Endothelial cell of umbilical vein (primary cell): ENCODE measurements around the gene KIF17.

ENCODE experiments used
- EZH2 ChIP-seq: IDR thresholded peaks from 2 replicates; pipeline ENCODE4 v1.6.1; 2012; ENCODE audit warnings: borderline replicate concordance, low read depth, mild to moderate bottlenecking, moderate library complexity, low read length, inconsistent platforms; ENCODE audit not compliant: severe bottlenecking
- MYC ChIP-seq: IDR thresholded peaks from one replicate; pipeline ENCODE4 v1.6.1; 2011; ENCODE audit warnings: mild to moderate bottlenecking, low read depth, low read length
- POLR2A ChIP-seq: IDR thresholded peaks from 2 replicates; pipeline ENCODE4 v1.6.1; 2012; ENCODE audit warnings: low read depth, mild to moderate bottlenecking, control low read depth, low read length
- POLR2AphosphoS5 ChIP-seq: IDR thresholded peaks from 2 replicates; pipeline ENCODE4 v1.6.1; 2012; ENCODE audit warnings: low read depth, mild to moderate bottlenecking, control low read depth, low read length, moderate library complexity; ENCODE audit not compliant: insufficient read depth
- TF ChIP-seq, protein P1 (sequence below), 2 donors: IDR thresholded peaks; 1 replicate in 1 of 2; 2 replicates in 1 of 2; pipeline ENCODE4 v1.5.1; 2011; ENCODE audit warnings: low read length in 2 of 2, mild to moderate bottlenecking in 2 of 2, moderate library complexity in 2 of 2, control low read depth in 1 of 2, inconsistent platforms in 1 of 2, low read depth in 1 of 2; ENCODE audit not compliant: insufficient read depth in 1 of 2; ENCODE audit errors: extremely low read depth in 1 of 2

DNA sequence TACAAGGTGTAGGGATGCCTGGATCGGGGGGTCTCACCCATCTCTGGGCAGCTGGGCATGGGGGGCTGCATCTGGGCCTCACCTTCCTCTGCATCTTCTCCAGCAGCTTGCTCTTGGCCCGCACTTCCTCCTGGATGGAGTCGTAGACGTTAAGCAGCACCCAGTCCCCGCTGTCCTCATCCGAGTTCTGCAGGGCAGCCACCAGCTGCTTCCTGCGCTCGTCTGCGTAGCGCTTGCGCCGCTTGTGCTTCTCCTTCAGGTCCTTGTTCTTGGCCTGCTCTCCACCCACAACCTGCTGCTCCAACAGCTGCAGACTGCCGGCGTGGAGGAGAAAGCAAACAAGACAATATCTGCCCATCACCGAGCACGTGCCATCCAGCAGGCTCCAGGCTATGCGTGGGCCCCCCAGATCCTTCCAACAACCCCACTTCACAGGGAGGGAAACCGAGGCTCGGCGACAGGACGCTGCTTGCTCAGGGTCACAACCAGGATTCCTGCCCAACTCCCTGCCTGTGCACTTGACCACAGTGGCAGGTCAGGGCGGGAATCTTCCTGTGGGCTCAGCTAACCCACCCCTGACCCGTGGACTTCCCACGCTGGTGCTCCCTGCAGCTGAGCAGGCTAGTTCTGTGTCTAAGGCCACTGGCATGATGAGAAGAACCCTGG lies 35.1 kb downstream of the KIF17 start:
- TF ChIP-seq, protein P1, sequence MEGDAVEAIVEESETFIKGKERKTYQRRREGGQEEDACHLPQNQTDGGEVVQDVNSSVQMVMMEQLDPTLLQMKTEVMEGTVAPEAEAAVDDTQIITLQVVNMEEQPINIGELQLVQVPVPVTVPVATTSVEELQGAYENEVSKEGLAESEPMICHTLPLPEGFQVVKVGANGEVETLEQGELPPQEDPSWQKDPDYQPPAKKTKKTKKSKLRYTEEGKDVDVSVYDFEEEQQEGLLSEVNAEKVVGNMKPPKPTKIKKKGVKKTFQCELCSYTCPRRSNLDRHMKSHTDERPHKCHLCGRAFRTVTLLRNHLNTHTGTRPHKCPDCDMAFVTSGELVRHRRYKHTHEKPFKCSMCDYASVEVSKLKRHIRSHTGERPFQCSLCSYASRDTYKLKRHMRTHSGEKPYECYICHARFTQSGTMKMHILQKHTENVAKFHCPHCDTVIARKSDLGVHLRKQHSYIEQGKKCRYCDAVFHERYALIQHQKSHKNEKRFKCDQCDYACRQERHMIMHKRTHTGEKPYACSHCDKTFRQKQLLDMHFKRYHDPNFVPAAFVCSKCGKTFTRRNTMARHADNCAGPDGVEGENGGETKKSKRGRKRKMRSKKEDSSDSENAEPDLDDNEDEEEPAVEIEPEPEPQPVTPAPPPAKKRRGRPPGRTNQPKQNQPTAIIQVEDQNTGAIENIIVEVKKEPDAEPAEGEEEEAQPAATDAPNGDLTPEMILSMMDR (IDR thresholded peaks at IDR 0.05; ENCODE audit: extremely low read depth in 1 of 2, insufficient read depth in 1 of 2, low read depth in 1 of 2, low read length in 2 of 2): no peak
- no peak for TF ChIP-seq POLR2A
- no peak for TF ChIP-seq EZH2
- TF ChIP-seq POLR2AphosphoS5: no peak
- TF ChIP-seq MYC: no peak
